HG03196 (cell line): ENCODE data around the gene PHF21B.

Experiments
- ATAC-seq: cut with Tn5 transposase; IDR thresholded peaks from one replicate; pipeline ENCODE4 v1.9.1; 2021; ENCODE audit not compliant: unreplicated experiment

PHF21B gene

GRCh38 chr22:44898236-44898635 lies 111.6 kb downstream of the PHF21B start:
- no peak for ATAC-seq

DNA sequence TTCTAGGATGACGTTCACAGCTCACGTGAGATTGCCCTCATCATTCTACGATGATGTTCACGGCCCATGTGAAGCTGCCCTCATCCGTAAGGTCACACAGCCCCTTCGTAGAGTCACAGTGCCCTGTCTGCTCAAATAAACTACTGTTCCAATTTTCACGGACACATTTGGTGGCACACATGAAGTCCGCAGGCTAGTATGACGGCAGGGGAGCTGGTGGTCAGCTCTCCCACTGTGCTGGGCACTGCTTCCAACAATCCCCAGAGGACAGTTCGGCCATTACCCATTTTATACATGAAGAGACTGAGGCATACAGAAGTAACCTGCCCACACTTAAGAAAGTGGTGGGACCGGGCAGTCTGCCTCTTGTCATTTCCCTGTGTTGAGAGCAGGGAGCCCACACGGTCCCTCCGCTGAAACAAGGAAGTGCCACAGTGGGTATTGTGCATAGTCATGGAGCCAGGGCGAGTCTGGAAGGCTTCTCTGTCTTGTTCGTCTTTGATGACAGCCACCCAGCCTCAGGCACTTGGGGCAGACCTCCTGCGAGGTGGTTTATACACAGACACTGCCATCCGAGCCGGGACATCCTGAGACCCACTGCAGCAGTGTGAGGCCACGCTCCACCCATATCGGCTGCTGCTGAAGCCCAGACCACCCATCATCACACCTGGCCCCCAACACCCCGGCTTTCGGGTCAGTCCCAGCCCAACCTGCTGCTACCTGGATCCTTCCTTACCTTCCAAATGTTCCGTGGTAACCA lies 114.3 kb downstream of the PHF21B start:
- ATAC-seq, result no peak

DNA sequence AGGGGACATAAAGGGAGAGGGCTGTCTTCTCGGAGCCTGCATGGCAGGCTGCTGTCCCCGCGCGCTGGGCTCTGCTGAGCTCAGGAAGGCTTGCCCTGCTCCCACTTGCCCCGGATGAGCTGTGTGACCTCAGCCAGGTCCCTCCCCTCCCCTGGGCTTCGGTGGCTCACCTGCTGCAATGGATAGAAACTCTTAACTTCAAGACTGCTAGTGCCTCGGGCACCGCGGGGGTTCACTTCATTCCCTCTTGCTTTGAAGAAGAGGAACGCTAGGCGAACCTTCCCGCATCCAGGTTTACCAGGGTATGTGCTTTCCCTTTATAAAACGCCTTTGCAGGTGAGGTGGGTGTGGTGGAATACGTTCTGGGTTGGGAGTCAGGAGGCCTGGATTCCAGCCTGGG lies 115.0 kb downstream of the PHF21B start:
- no peak for ATAC-seq

DNA sequence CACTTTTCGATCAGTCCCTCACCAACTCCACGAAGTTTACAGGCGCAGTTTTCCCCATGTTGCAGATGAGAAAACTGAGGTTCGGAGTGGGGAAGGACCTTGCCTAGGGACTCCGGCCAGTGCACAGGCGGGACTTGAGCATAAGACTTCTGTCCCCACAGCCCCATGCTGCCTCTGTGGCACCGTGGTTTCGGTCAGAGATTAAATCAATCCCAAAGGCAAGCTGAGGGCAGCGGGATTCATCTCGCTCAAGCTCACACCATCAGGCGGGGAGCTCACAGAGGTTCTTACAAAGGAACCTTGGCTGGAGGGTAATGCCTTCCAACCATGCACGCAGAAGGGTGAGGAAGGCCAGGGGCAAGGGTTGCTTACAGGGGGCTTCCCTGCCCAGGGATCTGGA lies 115.5 kb downstream of the PHF21B start:
- no peak for ATAC-seq

DNA sequence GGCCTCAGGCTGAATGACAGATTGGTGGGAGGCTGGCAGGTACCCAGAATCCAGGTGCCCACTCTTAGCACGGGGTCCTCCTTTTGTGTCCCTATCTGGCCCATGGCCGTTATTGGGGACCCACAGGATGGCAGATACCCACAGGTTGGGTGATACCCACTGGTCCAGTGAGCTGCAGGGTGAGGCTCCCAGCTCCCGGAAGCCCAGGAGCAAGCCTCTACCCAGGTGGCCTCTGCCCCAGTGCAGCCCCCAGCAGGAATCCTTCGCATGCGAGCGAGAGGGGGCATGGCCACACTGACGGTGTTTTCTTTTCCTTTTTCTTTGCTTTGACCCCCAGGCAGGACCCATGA lies 116.1 kb downstream of the PHF21B start:
- ATAC-seq, result no peak

- no peak for ATAC-seq
Observed at GRCh38 chr22:44892803-44893730, 116.7 kb downstream of the PHF21B start.

GRCh38 chr22:44892243-44892642 lies 117.6 kb downstream of the PHF21B start:
- ATAC-seq, result no peak

- no peak for ATAC-seq
Observed at GRCh38 chr22:44891791-44892190, 118.0 kb downstream of the PHF21B start.

- ATAC-seq, result no peak
Observed at GRCh38 chr22:44891293-44891747, 118.5 kb downstream of the PHF21B start.

DNA sequence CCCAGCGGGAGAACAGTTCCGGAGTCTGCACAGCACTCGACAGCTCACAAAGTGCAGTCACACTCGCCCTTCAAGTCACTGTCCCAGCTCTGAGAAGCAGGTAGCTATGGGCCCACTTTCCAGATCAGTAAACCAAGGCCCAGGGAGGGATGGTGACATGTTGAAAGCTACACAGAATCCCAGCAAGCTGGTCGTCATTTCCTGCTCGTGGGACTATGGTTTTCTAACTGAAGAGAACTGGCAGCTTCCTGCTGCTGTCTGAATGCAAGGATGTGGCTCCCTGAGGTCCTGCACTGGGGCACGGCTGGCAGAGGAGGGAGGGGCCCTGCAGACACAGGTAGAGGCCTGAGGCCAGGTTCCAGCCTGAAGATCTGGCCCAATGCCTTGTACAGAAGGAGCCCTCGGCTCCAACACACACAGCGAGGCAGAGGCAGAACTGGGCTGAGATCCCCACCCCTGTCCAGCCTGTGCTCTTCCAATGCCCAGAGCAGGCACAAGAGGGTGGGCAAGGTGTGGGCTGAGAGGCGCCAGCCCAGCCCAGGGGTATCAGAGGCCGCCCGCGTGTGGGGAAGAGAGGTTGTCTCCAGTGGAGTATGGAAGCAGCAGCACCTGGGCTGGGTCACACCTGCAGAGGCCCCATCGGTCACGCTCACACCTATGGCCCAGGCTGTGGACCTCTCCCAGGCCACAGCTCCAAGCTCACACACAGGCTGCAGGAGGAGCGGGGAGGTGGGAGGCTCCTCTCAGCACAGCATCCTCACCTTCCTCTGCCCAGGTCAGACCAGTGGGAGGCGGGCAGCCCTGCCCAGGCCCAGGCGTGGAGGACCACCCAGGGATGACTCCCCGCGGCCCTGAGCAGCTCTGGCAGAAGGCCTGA lies 119.2 kb downstream of the PHF21B start:
- ATAC-seq, result no peak

- no peak for ATAC-seq
Observed at GRCh38 chr22:44889255-44889878, 120.4 kb downstream of the PHF21B start.

- no peak for ATAC-seq
Observed at GRCh38 chr22:44888491-44889254, 121.1 kb downstream of the PHF21B start.

DNA sequence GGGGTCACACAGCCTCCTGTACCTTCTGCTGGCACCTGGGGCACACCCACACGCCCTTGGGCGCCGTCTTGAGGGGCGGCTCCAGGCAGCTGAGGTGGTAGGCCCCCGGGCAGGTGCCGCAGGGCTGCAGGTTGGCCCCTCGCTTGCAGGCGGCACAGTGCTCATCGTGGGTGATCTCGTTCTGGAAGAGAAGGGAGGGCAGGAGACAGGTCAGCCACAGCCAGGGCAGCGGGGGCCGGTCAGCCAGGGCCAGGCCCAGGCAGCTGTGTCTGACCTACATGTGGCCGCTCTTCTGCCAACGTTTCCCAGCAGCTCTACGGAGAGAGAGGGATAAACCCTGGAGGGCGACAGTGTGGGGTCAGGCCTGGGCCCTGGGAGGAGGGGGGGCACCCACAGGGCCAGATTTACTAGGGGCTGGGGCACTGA lies 121.9 kb downstream of the PHF21B start:
- no peak for ATAC-seq

GRCh38 chr22:44885806-44886360 lies 123.9 kb downstream of the PHF21B start:
- ATAC-seq, result no peak

- no peak for ATAC-seq
Observed at GRCh38 chr22:44884968-44885805, 124.6 kb downstream of the PHF21B start.

DNA sequence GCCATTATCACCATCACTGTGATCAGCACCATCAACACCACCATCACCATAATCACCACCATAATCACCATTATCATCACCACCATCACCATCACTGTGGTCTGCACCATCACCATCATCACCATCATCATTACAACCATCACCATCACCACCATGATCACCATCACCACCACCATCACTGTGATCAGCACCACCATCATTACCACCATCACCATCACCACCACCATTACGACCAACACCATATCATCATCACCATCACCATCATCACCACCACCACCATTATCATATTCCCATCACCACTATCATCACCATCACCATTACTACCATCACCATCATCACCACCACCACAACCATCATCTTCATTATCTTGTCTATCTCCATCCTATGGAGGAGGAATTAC lies 125.2 kb downstream of the PHF21B start:
- ATAC-seq, result no peak

DNA sequence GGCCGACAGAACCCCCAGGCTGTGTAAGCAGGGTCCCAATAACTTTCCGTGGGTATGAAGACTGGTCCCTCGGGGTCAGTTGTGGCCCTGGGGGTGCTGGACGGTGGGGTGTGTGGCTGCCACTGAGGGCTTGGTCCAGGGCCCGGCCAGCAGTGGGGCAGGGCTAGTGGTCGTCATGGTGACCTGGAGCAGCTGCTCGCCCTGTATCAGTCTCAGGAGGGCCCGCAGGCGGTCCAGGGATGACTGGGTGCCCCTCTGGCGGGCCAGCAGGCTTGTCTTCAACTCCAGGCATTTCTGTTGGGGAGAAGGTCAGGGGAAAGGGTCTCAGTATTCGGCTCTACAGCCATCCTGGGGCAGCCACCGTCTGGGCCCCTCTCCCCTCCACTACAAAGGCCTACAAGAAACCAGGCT lies 126.8 kb downstream of the PHF21B start:
- ATAC-seq, result no peak

- ATAC-seq, result no peak
Observed at GRCh38 chr22:44882226-44882905, 127.4 kb downstream of the PHF21B start.
